NCI-H82 (cell line): ENCODE results near the gene NCK2.

Experiments
- DNase-seq: peaks from one replicate; lab custom pipeline; 2025; lab: John Stamatoyannopoulos, UW

Gene NCK2

GRCh38 chr2:105744909-105745853, at the start of gene NCK2:
NCK2 (plus strand) TSS chr2:105744912; CDS start chr2:105855064, 110,152 bp downstream.
- DNase-seq, result peak; percentile 68

DNA sequence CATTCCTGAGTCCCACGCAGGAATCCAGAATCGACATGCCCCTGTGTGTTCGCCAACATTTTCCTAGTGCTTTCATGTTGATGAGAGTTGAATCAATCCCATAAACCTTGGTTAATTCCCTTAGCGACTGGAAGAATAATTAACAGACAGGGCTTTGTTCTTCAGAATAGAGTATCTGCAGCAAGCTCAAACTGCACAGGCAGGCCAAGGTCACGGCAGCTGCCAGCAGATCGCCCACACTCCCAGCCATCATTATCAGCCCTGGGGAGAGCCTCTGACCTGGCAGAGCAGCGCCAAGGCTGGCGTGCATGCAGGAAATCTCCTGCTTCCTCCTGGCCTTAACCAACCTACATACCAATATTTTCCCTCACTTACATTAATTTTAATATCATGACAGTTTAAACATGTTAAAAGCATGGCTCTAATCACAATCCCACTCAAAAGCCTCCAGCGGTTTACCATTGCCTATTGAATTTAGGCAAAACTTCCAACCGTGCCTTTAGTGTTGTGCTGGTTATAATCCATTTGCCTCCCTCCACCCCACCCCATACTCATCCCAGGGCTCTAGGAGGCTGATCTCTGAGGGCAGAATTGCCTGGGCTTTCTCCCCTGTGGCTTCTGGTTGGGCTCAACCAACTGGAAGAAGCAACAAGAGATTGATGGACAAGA, 46.8 kb upstream of the NCK2 start:
- peak; percentile 69 for DNase-seq

DNA sequence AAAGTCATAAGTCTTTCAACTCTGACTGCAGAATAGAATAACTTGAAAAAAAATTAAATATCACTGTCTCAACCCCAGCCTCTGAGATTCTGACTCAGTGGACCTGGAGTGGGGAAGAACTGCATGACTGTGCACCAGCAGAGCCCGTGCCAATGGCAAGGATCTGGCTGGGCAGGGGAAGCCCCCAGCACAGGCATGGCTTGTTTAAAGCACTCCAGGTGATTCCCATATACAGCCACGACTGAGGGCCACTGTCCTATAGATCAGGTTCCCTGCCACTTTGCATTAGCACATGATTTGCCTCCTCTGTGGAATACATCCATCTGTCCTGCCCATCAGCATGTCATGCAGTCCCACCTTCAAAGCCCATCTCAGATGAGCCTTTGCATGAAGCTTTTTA, 45.9 kb upstream of the NCK2 start:
- DNase-seq, result no peak

DNA sequence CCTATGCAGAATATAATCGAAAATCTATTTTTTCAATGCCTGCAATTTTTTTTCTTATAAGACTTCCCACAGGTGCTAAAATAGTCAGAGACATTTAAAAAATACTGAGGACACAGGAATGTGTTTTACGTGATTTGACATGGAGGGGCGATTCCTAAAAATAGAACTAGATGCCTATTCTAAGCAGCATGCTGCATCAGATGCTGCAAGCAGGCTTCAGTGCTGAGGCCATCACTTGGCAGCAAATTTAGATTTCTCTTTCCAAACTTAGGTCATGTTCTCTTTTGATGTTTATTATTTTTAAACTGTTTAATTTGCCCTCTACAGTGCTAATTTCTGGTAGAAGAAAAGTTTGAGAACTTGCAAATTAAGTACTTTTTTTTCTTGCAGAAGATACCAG, 43.7 kb upstream of the NCK2 start:
- DNase-seq, result no peak

GRCh38 chr2:105708697-105709096, 36.0 kb upstream of the NCK2 start:
- DNase-seq, result no peak

DNA sequence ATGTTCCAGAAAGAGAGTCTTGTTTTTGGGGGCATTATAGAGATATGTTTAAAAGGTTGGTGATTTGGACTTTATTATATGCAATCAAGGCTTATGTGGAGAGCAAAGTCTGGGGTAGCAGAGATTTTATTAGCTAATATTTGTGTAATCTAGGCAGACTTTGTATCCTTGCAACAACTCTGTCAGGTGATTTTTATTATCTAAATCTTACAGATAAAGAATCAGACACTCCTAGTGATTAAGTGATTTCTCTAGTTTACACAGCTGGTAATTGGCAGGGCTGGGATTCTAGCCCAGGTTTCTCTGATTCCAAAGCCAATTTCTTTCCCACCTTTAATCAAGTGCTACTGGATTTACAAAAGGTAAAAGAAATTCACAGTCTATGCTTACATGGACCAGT, 33.3 kb upstream of the NCK2 start:
- no peak for DNase-seq

DNA sequence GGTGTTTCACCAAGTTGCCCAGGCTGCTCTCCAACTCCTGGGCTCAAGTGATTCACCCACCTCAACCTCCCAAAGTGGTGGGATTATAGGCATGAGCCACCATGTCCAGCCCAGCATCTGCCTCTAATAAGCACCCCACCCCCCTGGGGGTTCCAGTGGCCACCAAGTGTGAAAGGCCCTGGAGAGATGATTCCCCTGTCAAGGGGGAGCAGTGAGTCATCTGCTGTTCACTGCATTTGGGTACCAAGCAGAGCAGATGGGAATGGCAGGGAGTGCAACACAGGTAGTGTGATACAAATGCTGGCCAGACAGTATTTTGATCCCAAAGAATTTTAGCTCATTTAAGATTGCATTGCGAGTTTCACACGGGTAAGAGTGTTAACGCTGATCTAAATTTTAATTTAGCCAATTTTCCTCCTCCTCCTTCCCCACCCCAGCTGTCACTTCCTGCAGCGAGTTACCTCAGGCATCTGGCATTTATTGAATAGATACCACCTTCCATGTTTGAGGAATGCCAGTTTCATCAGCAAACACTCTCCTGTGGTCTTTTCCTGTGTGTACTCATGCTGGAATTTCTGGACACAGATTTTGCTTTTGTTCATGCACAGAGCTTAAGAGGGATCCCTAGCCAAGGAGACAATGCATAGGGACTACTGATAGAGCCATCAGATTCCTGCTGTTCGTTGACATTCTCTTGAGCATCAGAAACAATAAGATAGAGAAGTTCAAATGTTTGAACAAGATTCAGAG, 32.4 kb upstream of the NCK2 start:
- DNase-seq, result peak; percentile 33

- no peak for DNase-seq
Measured at GRCh38 chr2:105712981-105713596, 31.6 kb upstream of the NCK2 start.

DNA sequence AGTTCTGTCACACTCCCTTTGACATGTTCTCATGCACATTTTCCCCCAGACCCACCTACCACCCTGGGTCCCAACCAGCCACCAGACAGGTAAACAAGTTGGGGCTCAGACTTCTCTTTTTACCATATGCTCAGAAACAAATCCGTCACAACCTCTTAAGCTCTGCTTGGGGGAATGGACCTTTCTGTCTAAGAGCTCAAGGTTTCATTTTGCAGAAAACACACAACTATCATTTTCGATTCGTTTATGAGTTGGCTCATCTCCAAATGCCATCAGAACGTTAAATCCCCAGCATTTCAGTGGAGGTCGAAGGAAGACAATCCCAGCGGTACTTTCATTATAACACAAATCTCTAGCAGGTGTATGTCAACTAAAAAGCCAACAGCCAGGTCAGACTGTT, 30.6 kb upstream of the NCK2 start:
- no peak for DNase-seq

DNA sequence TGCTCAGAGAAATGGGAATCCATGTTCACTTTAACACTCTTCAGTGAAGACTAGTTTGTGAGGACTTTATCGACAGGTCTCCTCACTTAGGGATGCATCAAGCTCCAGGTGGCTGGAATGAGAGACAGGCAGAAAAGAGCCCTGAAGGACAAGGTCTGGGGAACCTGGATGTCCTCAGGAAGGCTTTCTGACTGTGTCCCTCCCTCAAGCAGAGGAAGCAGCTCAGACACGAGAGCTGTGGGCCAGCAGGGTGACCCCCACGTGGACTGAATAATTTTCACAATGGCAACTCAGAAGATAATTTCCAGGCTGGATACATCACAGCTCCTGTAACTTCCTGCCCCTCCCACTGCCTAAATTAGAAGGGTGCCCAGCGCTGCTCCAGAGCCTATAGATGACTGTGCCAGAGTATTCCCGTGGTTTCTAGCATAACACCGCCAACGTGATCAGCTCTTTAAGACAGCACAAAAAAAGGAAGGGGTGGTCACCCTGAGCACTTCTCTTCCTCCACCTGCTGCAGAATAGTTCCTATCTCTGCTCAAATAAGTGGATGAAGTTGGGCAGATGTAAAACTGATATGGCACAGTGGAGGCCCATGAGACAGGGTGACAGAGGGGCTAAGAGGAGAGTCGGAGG, 25.7 kb upstream of the NCK2 start:
- DNase-seq, result no peak

- DNase-seq, result no peak
Measured at GRCh38 chr2:105721991-105722511, 22.7 kb upstream of the NCK2 start.

DNA sequence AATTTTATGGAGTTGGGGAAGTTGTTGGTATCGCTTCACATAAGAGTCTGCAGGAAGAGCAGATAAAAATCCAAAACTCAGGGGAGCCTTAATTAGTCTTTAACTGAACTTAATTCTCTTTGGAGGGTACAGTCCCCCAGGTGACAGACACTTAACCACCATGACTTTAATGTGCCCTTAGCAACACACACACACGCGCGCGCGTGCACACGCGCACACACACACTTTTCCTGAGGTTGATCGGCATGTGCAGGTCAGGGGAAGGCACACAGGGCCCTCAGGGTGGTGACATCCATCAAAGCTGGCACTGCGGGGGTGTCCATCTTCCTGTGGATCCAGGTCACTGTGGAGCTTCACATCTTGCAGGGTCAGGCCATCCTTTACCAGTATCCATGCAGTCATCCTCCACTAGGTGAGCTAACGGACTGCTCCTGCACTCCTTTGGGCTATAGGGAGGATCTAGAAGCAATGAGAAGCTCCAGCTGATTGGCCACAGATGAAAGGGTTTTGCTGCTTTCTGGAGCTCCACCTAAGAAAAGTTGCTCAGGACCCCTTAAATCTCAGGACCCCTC, 21.9 kb upstream of the NCK2 start:
- no peak for DNase-seq

GRCh38 chr2:105723431-105723830, 21.3 kb upstream of the NCK2 start:
- no peak for DNase-seq

- DNase-seq, result no peak
Measured at GRCh38 chr2:105725388-105725787, 19.3 kb upstream of the NCK2 start.

- DNase-seq, result no peak
Measured at GRCh38 chr2:105730170-105730569, 14.5 kb upstream of the NCK2 start.

DNA sequence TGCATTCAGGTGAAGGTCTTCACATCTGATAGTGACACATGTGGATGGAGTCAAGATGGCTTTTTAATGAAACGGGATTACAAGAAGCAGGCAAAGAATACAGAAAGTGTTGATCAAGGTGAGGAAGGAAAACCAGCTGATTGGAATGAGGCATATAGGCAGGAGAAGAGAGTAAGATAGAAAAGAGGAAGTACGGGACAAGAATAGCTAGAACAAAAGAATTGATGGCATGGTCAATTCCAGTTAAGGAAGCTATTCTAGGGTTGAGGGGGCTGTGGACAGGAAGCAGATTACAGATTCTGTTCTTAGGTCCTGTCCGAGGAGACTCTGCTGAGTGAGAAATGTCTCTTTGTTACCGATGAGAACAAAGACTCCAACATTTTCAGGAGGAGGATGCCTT, 13.2 kb upstream of the NCK2 start:
- no peak for DNase-seq

DNA sequence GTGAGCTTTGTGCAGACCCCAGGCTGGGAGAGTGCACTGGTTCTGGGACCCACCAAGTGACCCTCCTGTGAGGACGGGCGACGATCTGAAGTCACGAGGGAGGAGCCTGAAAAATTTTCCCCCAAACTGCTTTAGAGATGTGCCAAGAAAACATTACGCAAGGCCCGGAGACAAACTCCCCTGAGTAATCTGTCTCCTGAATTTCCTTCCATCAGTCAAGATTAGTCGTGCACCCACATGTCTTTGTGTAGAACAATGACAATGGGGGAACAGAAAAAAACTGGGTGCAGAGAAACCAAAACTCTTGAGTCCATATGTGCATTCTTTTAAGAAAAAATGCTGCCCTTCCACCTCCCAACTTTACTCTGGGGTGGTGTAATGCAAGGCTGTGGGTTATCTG, 12.6 kb upstream of the NCK2 start:
- no peak for DNase-seq

DNA sequence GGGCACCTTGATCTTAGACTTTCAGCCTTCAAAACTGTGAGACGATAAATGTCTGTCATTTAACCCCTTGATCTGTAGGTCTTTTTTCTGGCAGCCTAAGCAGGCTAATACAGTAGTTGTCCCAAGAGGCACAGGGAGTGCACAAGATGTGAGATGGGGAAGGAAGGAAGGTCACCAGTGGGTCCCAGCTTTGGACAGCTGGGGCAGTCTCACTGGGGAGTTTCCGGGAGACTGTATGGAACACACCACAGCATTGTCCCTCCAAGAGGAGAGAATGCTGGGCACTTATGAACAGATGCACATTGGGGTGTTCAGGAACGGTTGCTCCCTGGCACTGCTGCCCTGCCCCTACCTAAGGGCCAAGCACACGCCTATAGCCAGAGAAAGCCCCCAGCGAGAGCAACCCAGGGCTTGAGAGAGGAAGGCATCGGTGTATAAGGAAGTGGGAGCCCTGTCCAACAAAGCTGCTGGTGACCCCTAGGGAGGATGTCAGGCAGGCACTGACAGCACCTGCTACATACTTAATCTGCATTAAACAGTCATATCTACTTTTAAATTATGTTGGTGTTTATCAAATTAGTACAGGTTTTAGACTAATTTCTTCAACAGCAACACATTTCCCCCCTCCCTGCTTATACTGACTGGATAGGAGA, 11.6 kb upstream of the NCK2 start:
- DNase-seq, result no peak

GRCh38 chr2:105733875-105734274, 10.8 kb upstream of the NCK2 start:
- DNase-seq, result no peak

GRCh38 chr2:105734762-105735538, 9.8 kb upstream of the NCK2 start:
- DNase-seq, result no peak
